ENCODE data around the gene CD59. TPM values are rescaled to one million over a fixed set of nuclear protein-coding genes. Genes with fewer than 3 reads are reported as not detected.

Gene CD59
- total and polyA plus RNA-seq, 9 of the 15 experiments (the other 6 are each of a cell fraction or from before 2014, with no cell fraction given) = 38.1 to 338 (median 173) TPM

- TF ChIP-seq CTCF (IDR thresholded peaks at IDR 0.05 in 2 of 3, conservative IDR thresholded peaks at IDR 0.05 in 1 of 3; ENCODE audit: insufficient read depth in 2 of 3, low read depth in 1 of 3, low read length in 3 of 3) (peak; percentile 54 to 66 (median 55); a peak in 4 of 6 replicates), HLTF (IDR thresholded peaks at IDR 0.05) (no peak), RAD21 (CRISPR knock-in tag; conservative IDR thresholded peaks at IDR 0.05 in 1 of 2, IDR thresholded peaks at IDR 0.05 in 1 of 2) (peak; percentile 65 to 78), CREB5 (CRISPR knock-in tag; IDR thresholded peaks at IDR 0.05) (no peak), TOE1 (IDR thresholded peaks at IDR 0.05; ENCODE audit: borderline replicate concordance) (no peak), TOE1 (CRISPR knock-in tag; IDR thresholded peaks at IDR 0.05; ENCODE audit: borderline replicate concordance, low read depth) (no peak), REST (IDR thresholded peaks at IDR 0.05; ENCODE audit: borderline replicate concordance) (peak; percentile 59; the same call in 1 of the 2 replicates), REST (CRISPR knock-in tag; IDR thresholded peaks at IDR 0.05; ENCODE audit: low read depth) (no peak), ZNF512 (tag; IDR thresholded peaks at IDR 0.05) (0 out of 2 replicates have a peak, but pooled peaks have one; percentile 32)
Observed at GRCh38 chr11:33716243-33716642, 20.0 kb downstream of the CD59 start (continued).

Measured in K562 (cell line).